CD14-positive monocyte (primary cell): ENCODE data around the gene CHN2. TPM values are rescaled to one million over a fixed set of nuclear protein-coding genes. Genes with fewer than 3 reads are reported as not detected.

Experiments used
- DNase-seq, 3 donors: peaks; one replicate each; pipeline ENCODE4 v3.0.0-alpha.2; 2011 to 2022
- H2AFZ ChIP-seq: 2 replicates; pipeline ENCODE4 v1.6.0; 2012; ENCODE audit warnings: mild to moderate bottlenecking, low read depth, low read length, inconsistent platforms; ENCODE audit not compliant: insufficient read depth, poor library complexity, severe bottlenecking
- H3K27ac ChIP-seq, 2 donors: 1 replicate in 1 of 2; 2 replicates in 1 of 2; pipeline ENCODE4 v1.5.1; 2012 to 2013; ENCODE audit warnings: low read length in 2 of 2, control low read depth in 1 of 2, inconsistent platforms in 1 of 2, low read depth in 1 of 2, mild to moderate bottlenecking in 1 of 2
- H3K27me3 ChIP-seq, 2 donors: one replicate each; pipeline versions ENCODE4 v1.6.0 to v1.6.1; 2011 to 2013; ENCODE audit warnings: low read length in 2 of 2; ENCODE audit not compliant: control insufficient read depth in 2 of 2, insufficient read depth in 2 of 2
- H3K36me3 ChIP-seq, 2 donors: replicated peaks in 1 of 2; 1 replicate in 1 of 2; 2 replicates in 1 of 2; pipeline versions ENCODE4 v1.5.1 to v1.6.1; 2012 to 2013; ENCODE audit warnings: low read length in 2 of 2, control low read depth in 1 of 2, inconsistent platforms in 1 of 2, mild to moderate bottlenecking in 1 of 2; ENCODE audit not compliant: insufficient read depth in 2 of 2, control insufficient read depth in 1 of 2
- H3K4me1 ChIP-seq, 2 donors: 1 replicate in 1 of 2; 2 replicates in 1 of 2; pipeline versions ENCODE4 v1.5.1 to v1.6.1; 2012 to 2013; ENCODE audit warnings: low read length in 2 of 2, control low read depth in 1 of 2, inconsistent platforms in 1 of 2, mild to moderate bottlenecking in 1 of 2, moderate library complexity in 1 of 2; ENCODE audit not compliant: insufficient read depth in 2 of 2, control insufficient read depth in 1 of 2
- H3K4me2 ChIP-seq: replicated peaks from 2 replicates; pipeline ENCODE3; 2012; ENCODE audit warnings: low read length, moderate library complexity, mild to moderate bottlenecking; ENCODE audit not compliant: poor library complexity, severe bottlenecking; ENCODE audit errors: extremely low read depth
- H3K4me3 ChIP-seq, 3 experiments: fragments of 200-600 bp in 1 of 3; sonication (generic) in 1 of 3; replicated peaks in 1 of 3; 1 replicate in 2 of 3; 2 replicates in 1 of 3; pipeline ENCODE4 v1.5.1; 2011 to 2013; ENCODE audit warnings: low read length in 3 of 3, mild to moderate bottlenecking in 3 of 3, control low read depth in 2 of 3, low read depth in 2 of 3, inconsistent platforms in 1 of 3, moderate library complexity in 1 of 3
- H3K79me2 ChIP-seq: 2 replicates; pipeline ENCODE4 v1.6.0; 2012; ENCODE audit warnings: mild to moderate bottlenecking, control low read depth, inconsistent platforms, low read length, moderate library complexity; ENCODE audit not compliant: insufficient read depth
- H3K9ac ChIP-seq: 2 replicates; pipeline ENCODE4 v1.6.0; 2017; ENCODE audit warnings: low read length, mild to moderate bottlenecking; ENCODE audit not compliant: insufficient read depth, poor library complexity, severe bottlenecking
- H3K9me3 ChIP-seq, 2 donors: replicated peaks in 1 of 2; 1 replicate in 1 of 2; 2 replicates in 1 of 2; pipeline versions ENCODE4 v1.5.1 to v1.6.1; 2012 to 2013; ENCODE audit warnings: low read length in 2 of 2, control low read depth in 1 of 2; ENCODE audit not compliant: control insufficient read depth in 1 of 2, insufficient read depth in 1 of 2
- H4K20me1 ChIP-seq: 2 replicates; pipeline ENCODE4 v1.6.0; 2012; ENCODE audit warnings: mild to moderate bottlenecking, low read length, control low read depth, moderate library complexity; ENCODE audit not compliant: insufficient read depth
- H3K27ac Mint-ChIP-seq, 7 donors: one replicate each; pipeline ENCODE4 v1.8.0; 2020; ENCODE audit warnings: mild to moderate bottlenecking in 7 of 7, mixed read lengths in 7 of 7, moderate library complexity in 6 of 7, inconsistent platforms in 2 of 7
- H3K27me3 Mint-ChIP-seq, 3 donors: one replicate each; pipeline ENCODE4 v1.8.0; 2021 to 2022; ENCODE audit warnings: low read depth in 3 of 3, mild to moderate bottlenecking in 3 of 3, mixed read lengths in 3 of 3, moderate library complexity in 3 of 3, inconsistent platforms in 1 of 3
- H3K36me3 Mint-ChIP-seq, 2 donors: one replicate each; pipeline ENCODE4 v1.8.0; 2020; ENCODE audit warnings: mixed read lengths in 2 of 2, inconsistent platforms in 1 of 2, mild to moderate bottlenecking in 1 of 2
- H3K4me1 Mint-ChIP-seq: one replicate; pipeline ENCODE4 v1.8.0; 2020; ENCODE audit warnings: mild to moderate bottlenecking, mixed read lengths
- H3K4me3 Mint-ChIP-seq, 2 donors: one replicate each; pipeline ENCODE4 v1.8.0; 2020; ENCODE audit warnings: mild to moderate bottlenecking in 2 of 2, mixed read lengths in 2 of 2, moderate library complexity in 1 of 2
- H3K9me3 Mint-ChIP-seq, 7 donors: one replicate each; pipeline ENCODE4 v1.8.0; 2020 to 2022; ENCODE audit warnings: mixed read lengths in 7 of 7, mild to moderate bottlenecking in 6 of 7, moderate library complexity in 6 of 7, inconsistent platforms in 2 of 7
- WGBS: methylation state at CpG from one replicate; pipeline ENCODE4 v1.1.5; 2013; ENCODE audit warnings: missing lambda C conversion rate; ENCODE audit not compliant: insufficient coverage; 5-methylcytosine and 5-hydroxymethylcytosine counted together
- intact Hi-C, 2 donors: fragments of 100-400 bp; cut with micrococcal nuclease; formaldehyde crosslinking; loops; one replicate each; pipeline versions ENCODE4 v1.15.0 to v1.15.1; 2023
- polyA plus RNA-seq, 3 donors: library from polyadenylated mRNA; depleted of rRNA in 1 of 3; unstranded in 2 of 3; stranded (reverse) in 1 of 3; fragments of 300-500 nt in 2 of 3; fragments of >200 nt in 1 of 3; fragmentation: Illumina TruSeq in 2 of 3; gene quantifications; 1 replicate in 2 of 3; 2 replicates in 1 of 3; pipeline ENCODE4 v1.2.3, GENCODE V29; 2012 to 2021
- TF ChIP-seq, protein P1 (sequence below): fragments of 200-600 bp; IDR thresholded peaks from one replicate; pipeline ENCODE4 v1.8.0; 2022; ENCODE audit warnings: antibody characterized with exemption, mild to moderate bottlenecking

Gene CHN2
- polyA plus RNA-seq, 3 donors, result 26.6 to 66.5 (median 44.8) TPM

DNA sequence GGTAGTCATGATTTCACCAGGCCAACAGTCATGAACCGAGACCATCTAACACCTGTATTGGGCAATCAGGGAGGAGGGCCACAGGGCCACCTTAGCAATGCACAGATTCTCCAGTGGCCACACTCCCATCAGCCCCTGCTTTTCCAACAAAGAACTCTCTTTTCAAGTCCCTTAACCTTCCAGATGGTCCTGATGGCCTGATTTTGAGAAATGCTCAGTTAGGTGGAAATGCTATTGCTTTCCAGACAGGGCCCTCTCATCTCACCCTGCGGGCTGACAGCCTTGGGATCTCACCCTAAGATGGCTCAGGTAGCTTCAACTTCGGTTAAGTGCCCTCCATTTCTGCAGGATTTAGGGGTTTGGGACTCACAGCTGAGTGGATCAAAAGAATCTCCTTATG, 237.1 kb downstream of the CHN2 start:
- Histone ChIP-seq H3K9ac (no peak overlapping the region), H3K36me3 (no peaks in the 10 kb centered on the region), H3K9me3 (no peaks in the 10 kb centered on the region), H3K4me1 (no peaks in the 10 kb centered on the region), H3K27ac (no peak overlapping the region), H3K4me2 (no peak overlapping the region), H3K79me2 (no peaks in the 10 kb centered on the region), H3K4me3 (no peak overlapping the region), H3K27me3 (no peaks in the 10 kb centered on the region), H2AFZ (no peak overlapping the region), H4K20me1 (peaks cover 17% of the 10 kb centered on the region)
- H3K4me1 Mint-ChIP-seq, result no peaks in the 10 kb centered on the region
- TF ChIP-seq, protein P1, sequence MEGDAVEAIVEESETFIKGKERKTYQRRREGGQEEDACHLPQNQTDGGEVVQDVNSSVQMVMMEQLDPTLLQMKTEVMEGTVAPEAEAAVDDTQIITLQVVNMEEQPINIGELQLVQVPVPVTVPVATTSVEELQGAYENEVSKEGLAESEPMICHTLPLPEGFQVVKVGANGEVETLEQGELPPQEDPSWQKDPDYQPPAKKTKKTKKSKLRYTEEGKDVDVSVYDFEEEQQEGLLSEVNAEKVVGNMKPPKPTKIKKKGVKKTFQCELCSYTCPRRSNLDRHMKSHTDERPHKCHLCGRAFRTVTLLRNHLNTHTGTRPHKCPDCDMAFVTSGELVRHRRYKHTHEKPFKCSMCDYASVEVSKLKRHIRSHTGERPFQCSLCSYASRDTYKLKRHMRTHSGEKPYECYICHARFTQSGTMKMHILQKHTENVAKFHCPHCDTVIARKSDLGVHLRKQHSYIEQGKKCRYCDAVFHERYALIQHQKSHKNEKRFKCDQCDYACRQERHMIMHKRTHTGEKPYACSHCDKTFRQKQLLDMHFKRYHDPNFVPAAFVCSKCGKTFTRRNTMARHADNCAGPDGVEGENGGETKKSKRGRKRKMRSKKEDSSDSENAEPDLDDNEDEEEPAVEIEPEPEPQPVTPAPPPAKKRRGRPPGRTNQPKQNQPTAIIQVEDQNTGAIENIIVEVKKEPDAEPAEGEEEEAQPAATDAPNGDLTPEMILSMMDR, result no peak
- WGBS, result no CpG with 5 or more reads among the region's 3 CpGs
- no peak for DNase-seq
- no peak overlapping the region for H3K27ac Mint-ChIP-seq
- no peak overlapping the region for H3K4me3 Mint-ChIP-seq
- peaks cover 0 to 2% (median 0%) of the 10 kb centered on the region in 7 donors for H3K9me3 Mint-ChIP-seq
- H3K27me3 Mint-ChIP-seq, result no peaks in the 10 kb centered on the region
- peaks cover 2 to 18% of the 10 kb centered on the region in 2 donors for H3K36me3 Mint-ChIP-seq
- intact Hi-C loops, result no loop called here

DNA sequence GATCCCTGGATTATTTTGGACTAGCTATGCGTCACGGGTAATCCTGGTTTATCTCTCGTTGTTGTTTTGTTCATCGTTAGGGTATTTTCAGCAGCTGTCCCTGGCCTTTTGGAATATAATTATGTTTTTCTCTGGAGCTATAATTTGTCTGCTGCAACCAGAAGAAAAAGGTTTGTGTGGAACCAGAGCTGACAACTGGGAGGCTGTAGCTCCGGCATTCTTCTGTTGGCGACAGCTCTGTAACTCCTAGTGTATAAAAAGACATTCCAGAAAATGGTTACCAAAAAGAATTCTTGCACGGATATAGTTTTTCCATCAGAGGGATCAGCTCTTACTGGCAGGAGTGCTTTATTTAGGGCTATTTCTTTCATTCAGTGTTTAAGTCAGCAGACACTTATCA, 238.1 kb downstream of the CHN2 start:
- 96% methylated on average over 4 of the region's 7 CpGs for WGBS
- no peak overlapping the region for H3K4me2 ChIP-seq
- no peaks in the 10 kb centered on the region for H3K4me1 ChIP-seq
- H3K36me3 ChIP-seq, result no peaks in the 10 kb centered on the region
- H3K4me3 ChIP-seq, result no peak overlapping the region
- H3K4me3 Mint-ChIP-seq, result no peak overlapping the region
- DNase-seq, result no peak
- no peaks in the 10 kb centered on the region for H3K9me3 ChIP-seq
- no peak overlapping the region for H3K27ac ChIP-seq
- intact Hi-C loops, result no loop called here
- peaks cover 2 to 17% of the 10 kb centered on the region in 2 donors for H3K36me3 Mint-ChIP-seq
- peaks cover 17% of the 10 kb centered on the region for H4K20me1 ChIP-seq
- H3K27me3 ChIP-seq, result no peaks in the 10 kb centered on the region
- H3K27ac Mint-ChIP-seq, result no peak overlapping the region
- no peak overlapping the region for H3K9ac ChIP-seq
- peaks cover 0 to 2% (median 0%) of the 10 kb centered on the region in 7 donors for H3K9me3 Mint-ChIP-seq
- no peaks in the 10 kb centered on the region for H3K27me3 Mint-ChIP-seq
- TF ChIP-seq, protein P1, result no peak
- no peak overlapping the region for H2AFZ ChIP-seq
- H3K79me2 ChIP-seq, result no peaks in the 10 kb centered on the region
- no peaks in the 10 kb centered on the region for H3K4me1 Mint-ChIP-seq
